Measurements from ENCODE around the gene RNF112. TPM values are rescaled to one million over a fixed set of nuclear protein-coding genes. Genes with fewer than 3 reads are reported as not detected.
A peak's percentile ranks its signal among the peaks of the same experiment; 100 is the strongest.

Gene RNF112
- total RNA-seq, 5 donors from 2014 or later (not counting 1 experiment from before 2014, with no cell fraction given), result 0.40 to 1.8 (median 1.2) TPM

- Histone ChIP-seq H3K27me3 (replicated peaks in 1 of 2; ENCODE audit: control insufficient read depth in 2 of 2, extremely low read depth in 1 of 2, insufficient read depth in 2 of 2, low read length in 1 of 2) (peaks cover 0 to 4% of the 10 kb centered on the region in 2 experiments), H3K9me3 (no peaks in the 10 kb centered on the region), H3K27ac (ENCODE audit: low read length) (no peak overlapping the region), H3K4me1 (ENCODE audit: control insufficient read depth in 1 of 2, extremely low read depth in 1 of 2, insufficient read depth in 2 of 2, low read length in 2 of 2) (peaks cover 15 to 44% of the 10 kb centered on the region in 2 experiments), H3K4me3 (ENCODE audit: control insufficient read depth in 1 of 2, extremely low read depth in 1 of 2, low read length in 1 of 2) (no peak overlapping the region), H3K36me3 (ENCODE audit: control insufficient read depth in 2 of 2, extremely low read depth in 1 of 2, insufficient read depth in 1 of 2, low read length in 1 of 2) (no peaks in the 10 kb centered on the region)
- peaks cover 0 to 4% of the 10 kb centered on the region in 2 donors for H3K27me3 Mint-ChIP-seq
- no peak for ATAC-seq (replicated peaks in 1 of 4)
- 100% methylated on average over 2 of the region's 4 CpGs for WGBS (ENCODE audit: insufficient coverage)
- no peak for DNase-seq
- ChIA-PET CTCF (no interaction called here), POLR2A (no interaction called here)
- no peaks in the 10 kb centered on the region for H3K9me3 Mint-ChIP-seq
- H3K36me3 Mint-ChIP-seq, result no peaks in the 10 kb centered on the region
- peaks cover 35 to 46% (median 38%) of the 10 kb centered on the region in 3 donors for H3K4me1 Mint-ChIP-seq
- H3K4me3 Mint-ChIP-seq, result no peak overlapping the region
- peak overlapping the region; percentile 41 to 49 for H3K27ac Mint-ChIP-seq
These were observed 42.8 kb upstream of the RNF112 start for GRCh38 chr17:19368229-19368628.

- Histone ChIP-seq H3K9me3 (no peaks in the 10 kb centered on the region), H3K27ac (ENCODE audit: low read length) (peak overlapping the region; percentile 81), H3K36me3 (ENCODE audit: control insufficient read depth in 2 of 2, extremely low read depth in 1 of 2, insufficient read depth in 1 of 2, low read length in 1 of 2) (no peaks in the 10 kb centered on the region), H3K4me1 (ENCODE audit: control insufficient read depth in 1 of 2, extremely low read depth in 1 of 2, insufficient read depth in 2 of 2, low read length in 2 of 2) (peaks cover 15 to 42% of the 10 kb centered on the region in 2 experiments), H3K4me3 (ENCODE audit: control insufficient read depth in 1 of 2, extremely low read depth in 1 of 2, low read length in 1 of 2) (no peak overlapping the region), H3K27me3 (replicated peaks in 1 of 2; ENCODE audit: control insufficient read depth in 2 of 2, extremely low read depth in 1 of 2, insufficient read depth in 2 of 2, low read length in 1 of 2) (peaks cover 0 to 4% of the 10 kb centered on the region in 2 experiments)
- WGBS (ENCODE audit: insufficient coverage), result 91% methylated on average over 8 of the region's 16 CpGs
- Mint-ChIP-seq H3K27me3 (peaks cover 0 to 4% of the 10 kb centered on the region in 2 donors), H3K4me1 (peaks cover 35 to 46% (median 38%) of the 10 kb centered on the region in 3 donors), H3K36me3 (no peaks in the 10 kb centered on the region), H3K27ac (peak overlapping the region; percentile 17 to 88), H3K9me3 (no peaks in the 10 kb centered on the region), H3K4me3 (peak overlapping the region in 1 of 3 donors; percentile 72)
- POLR2A ChIA-PET, result no interaction called here
- CTCF ChIA-PET, result interaction anchor here in 1 of 2 donors (0.7 to 1.3 kb wide), 2 partner anchors 75 to 78 kb away, joined by 3 read pairs; no protein-coding TSS in a partner anchor
- no peak for ATAC-seq (replicated peaks in 1 of 4)
- DNase-seq, result no peak
These were observed 41.8 kb upstream of the RNF112 start for GRCh38 chr17:19369107-19369778.

- POLR2A ChIA-PET, result no interaction called here
- peak overlapping the region; percentile 51 to 73 (median 72) for H3K4me3 Mint-ChIP-seq
- no peaks in the 10 kb centered on the region for H3K36me3 Mint-ChIP-seq
- peak overlapping the region; percentile 81 for H3K27ac ChIP-seq (ENCODE audit: low read length)
- CTCF ChIA-PET, result interaction anchor here in 1 of 2 donors (1.3 kb wide), 1 partner anchor 78 kb away, joined by 3 read pairs; no protein-coding TSS in a partner anchor
- DNase-seq, result peak in 17 of 35 experiments; percentile 15 to 61 (median 26)
- H3K36me3 ChIP-seq (ENCODE audit: control insufficient read depth in 2 of 2, extremely low read depth in 1 of 2, insufficient read depth in 1 of 2, low read length in 1 of 2), result no peaks in the 10 kb centered on the region
- H3K27me3 Mint-ChIP-seq, result peaks cover 0 to 4% of the 10 kb centered on the region in 2 donors
- H3K9me3 Mint-ChIP-seq, result no peaks in the 10 kb centered on the region
- peaks cover 0 to 3% of the 10 kb centered on the region in 2 experiments for H3K27me3 ChIP-seq (replicated peaks in 1 of 2; ENCODE audit: control insufficient read depth in 2 of 2, extremely low read depth in 1 of 2, insufficient read depth in 2 of 2, low read length in 1 of 2)
- WGBS (ENCODE audit: insufficient coverage), result 71% methylated on average over 6 of the region's 12 CpGs
- peaks cover 15 to 42% of the 10 kb centered on the region in 2 experiments for H3K4me1 ChIP-seq (ENCODE audit: control insufficient read depth in 1 of 2, extremely low read depth in 1 of 2, insufficient read depth in 2 of 2, low read length in 2 of 2)
- H3K27ac Mint-ChIP-seq, result peak overlapping the region; percentile 83 to 88
- peaks cover 35 to 50% (median 38%) of the 10 kb centered on the region in 3 donors for H3K4me1 Mint-ChIP-seq
- H3K9me3 ChIP-seq, result no peaks in the 10 kb centered on the region
- peak; percentile 46 to 91 (median 83) for ATAC-seq (replicated peaks in 1 of 4)
- peak overlapping the region in 1 of 2 donors; percentile 20 for H3K4me3 ChIP-seq (ENCODE audit: control insufficient read depth in 1 of 2, extremely low read depth in 1 of 2, low read length in 1 of 2)
These were observed 41.1 kb upstream of the RNF112 start for GRCh38 chr17:19369846-19370492.

- 24% methylated on average over 7 of the region's 7 CpGs for WGBS (ENCODE audit: insufficient coverage)
- POLR2A ChIA-PET, result no interaction called here
- CTCF ChIA-PET, result interaction anchor here in 1 of 2 donors (1.3 kb wide), 1 partner anchor 77 kb away, joined by 3 read pairs; no protein-coding TSS in a partner anchor
These were observed 40.5 kb upstream of the RNF112 start for GRCh38 chr17:19370493-19370960.

GRCh38 chr17:19371259-19372010, 39.6 kb upstream of the RNF112 start:
- peak overlapping the region; percentile 81 for H3K27ac ChIP-seq (ENCODE audit: low read length)
- H3K4me3 Mint-ChIP-seq, result peak overlapping the region in 2 of 3 donors; percentile 35 to 72
- peaks cover 35 to 57% (median 40%) of the 10 kb centered on the region in 3 donors for H3K4me1 Mint-ChIP-seq
- no peaks in the 10 kb centered on the region for H3K27me3 ChIP-seq (replicated peaks in 1 of 2; ENCODE audit: control insufficient read depth in 2 of 2, extremely low read depth in 1 of 2, insufficient read depth in 2 of 2, low read length in 1 of 2)
- ChIA-PET POLR2A (no interaction called here), CTCF (interaction anchor here in 1 of 2 donors (1.4 kb wide), 1 partner anchor 9 kb away, joined by 4 read pairs; the partner anchor contains the start of gene B9D1)
- H3K36me3 ChIP-seq (ENCODE audit: control insufficient read depth in 2 of 2, extremely low read depth in 1 of 2, insufficient read depth in 1 of 2, low read length in 1 of 2), result no peaks in the 10 kb centered on the region
- H3K36me3 Mint-ChIP-seq, result no peaks in the 10 kb centered on the region
- DNase-seq (no peak), ATAC-seq (replicated peaks in 1 of 4) (no peak)
- WGBS (ENCODE audit: insufficient coverage), result 73% methylated on average over 3 of the region's 7 CpGs
- no peak overlapping the region for H3K4me3 ChIP-seq (ENCODE audit: control insufficient read depth in 1 of 2, extremely low read depth in 1 of 2, low read length in 1 of 2)
- H3K27ac Mint-ChIP-seq, result peak overlapping the region; percentile 80 to 83
- H3K4me1 ChIP-seq (ENCODE audit: control insufficient read depth in 1 of 2, extremely low read depth in 1 of 2, insufficient read depth in 2 of 2, low read length in 2 of 2), result peaks cover 15 to 45% of the 10 kb centered on the region in 2 experiments
- no peaks in the 10 kb centered on the region for H3K9me3 ChIP-seq
- H3K27me3 Mint-ChIP-seq, result no peaks in the 10 kb centered on the region
- no peaks in the 10 kb centered on the region for H3K9me3 Mint-ChIP-seq

More at GRCh38 chr17:19370493-19370960, 40.5 kb upstream of the RNF112 start:
- Mint-ChIP-seq H3K9me3 (no peaks in the 10 kb centered on the region), H3K27me3 (peaks cover 0 to 4% of the 10 kb centered on the region in 2 donors), H3K27ac (peak overlapping the region; percentile 83 to 88), H3K4me1 (peaks cover 35 to 50% (median 38%) of the 10 kb centered on the region in 3 donors), H3K36me3 (no peaks in the 10 kb centered on the region), H3K4me3 (peak overlapping the region in 2 of 3 donors; percentile 72 to 73)
- Histone ChIP-seq H3K4me3 (ENCODE audit: control insufficient read depth in 1 of 2, extremely low read depth in 1 of 2, low read length in 1 of 2) (no peak overlapping the region), H3K9me3 (no peaks in the 10 kb centered on the region), H3K4me1 (ENCODE audit: control insufficient read depth in 1 of 2, extremely low read depth in 1 of 2, insufficient read depth in 2 of 2, low read length in 2 of 2) (peaks cover 15 to 42% of the 10 kb centered on the region in 2 experiments), H3K27me3 (replicated peaks in 1 of 2; ENCODE audit: control insufficient read depth in 2 of 2, extremely low read depth in 1 of 2, insufficient read depth in 2 of 2, low read length in 1 of 2) (no peaks in the 10 kb centered on the region), H3K36me3 (ENCODE audit: control insufficient read depth in 2 of 2, extremely low read depth in 1 of 2, insufficient read depth in 1 of 2, low read length in 1 of 2) (no peaks in the 10 kb centered on the region), H3K27ac (ENCODE audit: low read length) (peak overlapping the region; percentile 81)
- peak in 3 of 35 experiments; percentile 5 to 23 (median 14) for DNase-seq
- peak in 3 of 4 experiments; percentile 20 to 58 (median 37) for ATAC-seq (replicated peaks in 1 of 4)
